CD4-positive, alpha-beta T cell treated with Interferon alpha-2 for 1 hour (primary cell): ENCODE data around the gene ETV6.

ENCODE experiments used
- DNase-seq, 2 donors: peaks; one replicate each; pipeline ENCODE4 v3.0.0-alpha.2; 2020 to 2022

Gene ETV6

DNA sequence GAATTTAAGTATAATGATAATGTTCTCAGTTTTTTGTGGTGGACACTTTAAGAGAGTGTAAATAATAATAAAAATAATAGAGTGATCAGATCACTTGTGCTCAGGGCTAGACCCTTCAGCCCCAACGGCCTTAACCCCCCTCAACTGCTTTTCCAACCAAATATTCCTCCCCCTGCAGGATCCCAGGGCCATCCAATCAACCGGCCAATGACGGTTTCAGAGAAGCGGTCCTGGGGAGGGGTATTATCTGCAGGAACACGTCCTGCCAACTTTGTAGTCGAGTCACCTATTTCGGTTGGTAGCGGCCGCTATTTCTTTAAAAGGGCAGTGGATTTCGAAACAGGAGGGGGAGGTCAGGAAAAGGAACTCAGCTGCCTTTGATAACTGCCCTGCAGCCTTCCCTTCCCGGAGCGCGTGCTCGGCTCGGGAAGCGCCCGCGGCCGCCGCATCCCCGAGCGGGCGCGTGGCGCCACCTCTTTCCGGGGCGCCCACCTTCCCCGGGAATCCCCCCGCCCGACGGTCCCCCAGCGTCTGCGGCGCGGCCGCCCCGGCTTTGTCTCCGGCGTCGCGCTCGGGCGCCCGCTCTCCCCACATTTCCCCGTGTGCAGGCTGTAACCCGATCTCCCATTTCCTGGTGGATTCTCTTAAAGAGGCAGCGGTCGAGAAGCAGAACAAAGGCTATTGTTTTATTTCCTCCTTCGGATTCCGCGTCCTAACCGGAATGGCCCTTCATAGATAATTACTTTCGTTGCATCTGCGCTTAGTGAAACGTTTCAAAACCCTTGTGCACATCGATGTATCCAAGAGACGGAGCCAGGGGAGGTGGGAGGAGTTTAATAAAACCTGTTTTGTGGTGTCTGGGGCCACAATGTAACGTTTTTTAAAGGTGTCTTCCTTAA is 711 bp upstream of the ETV6 start:
- DNase-seq, result peak; percentile 65 to 80

DNA sequence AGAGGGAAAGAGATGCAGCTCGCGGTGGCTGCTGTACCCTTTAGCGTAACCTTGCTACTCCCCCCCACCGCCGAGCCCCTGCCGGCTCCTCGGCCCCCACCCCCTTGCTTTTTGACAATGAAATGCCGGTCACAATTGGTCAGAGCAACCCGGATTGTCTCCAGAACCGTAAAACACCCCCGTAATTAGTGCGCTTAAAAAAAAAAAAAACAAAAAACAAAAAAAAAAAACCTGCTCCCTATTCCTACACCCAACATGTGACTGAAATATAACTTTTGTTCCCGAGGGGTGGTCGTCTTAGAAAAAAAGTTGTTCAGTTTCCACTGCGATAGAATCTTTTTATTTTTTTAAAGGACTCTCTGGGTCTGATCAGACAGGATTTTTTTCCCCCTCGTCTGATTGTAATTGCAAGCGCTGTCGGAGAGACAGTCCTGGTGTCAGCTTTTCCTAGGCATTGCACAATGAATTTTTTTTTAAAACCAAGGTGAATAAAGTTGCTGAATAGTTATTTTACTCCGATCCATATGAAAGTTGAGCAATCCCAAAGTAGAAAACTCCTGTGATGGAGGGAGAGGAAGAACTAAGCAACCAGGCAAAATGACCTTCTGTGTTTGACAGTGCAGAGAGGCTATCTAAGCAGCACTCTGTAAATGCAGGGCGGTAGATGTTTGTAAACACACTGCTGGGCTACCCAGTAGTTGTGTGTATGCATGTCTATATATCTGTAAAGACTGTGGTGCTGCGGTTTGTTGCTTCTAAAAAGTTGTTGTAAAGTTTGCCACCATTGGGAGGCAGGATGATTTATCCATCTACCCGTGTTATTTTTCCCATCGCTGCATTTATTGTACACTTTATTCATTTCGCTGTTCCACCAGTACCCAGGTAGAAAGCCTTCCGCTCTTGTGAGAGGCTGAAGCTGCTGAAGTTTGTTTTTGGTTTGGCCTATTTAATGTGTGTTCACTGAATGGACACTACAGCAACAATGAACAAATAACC is 1.1 kb downstream of the ETV6 start:
- DNase-seq, result peak; percentile 12 to 47

DNA sequence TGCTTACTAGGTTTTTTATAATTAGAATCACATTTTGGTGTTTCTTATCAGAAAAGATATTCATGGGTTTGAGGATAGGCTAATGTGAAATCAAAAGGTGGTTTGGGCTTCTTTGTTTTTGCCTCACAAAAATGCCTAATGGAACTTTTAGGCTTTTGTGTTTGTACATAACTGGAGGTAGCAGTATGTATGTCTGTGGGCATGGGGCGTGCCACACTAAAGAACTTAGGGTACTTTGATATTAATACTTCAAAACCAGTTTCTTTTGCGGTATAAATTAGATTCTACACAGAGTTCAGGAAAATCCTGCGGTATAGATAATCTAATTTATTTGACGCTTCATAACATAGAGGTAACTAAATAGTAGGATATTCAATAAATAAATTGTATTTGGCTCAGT is 1.9 kb downstream of the ETV6 start:
- DNase-seq, result peak in 1 of 2 donors; percentile 41

DNA sequence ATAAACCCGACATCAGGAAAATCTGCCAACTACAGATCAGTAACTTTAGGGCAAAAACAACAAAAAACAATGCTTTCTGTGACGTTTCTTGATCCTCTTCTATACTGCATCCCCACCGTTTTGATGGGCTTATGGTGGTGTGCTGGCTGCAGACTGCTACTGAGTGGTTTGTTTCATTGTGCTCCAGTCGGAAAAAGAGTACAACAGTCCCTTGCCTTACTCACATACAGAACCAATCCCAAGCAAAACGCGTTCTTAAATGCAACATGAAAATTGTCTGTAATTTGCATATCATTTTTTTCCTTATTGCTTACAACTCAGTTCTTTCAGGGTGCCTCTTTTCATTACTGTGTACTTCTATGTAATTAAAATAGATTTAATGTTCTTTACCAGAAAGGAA is 2.3 kb downstream of the ETV6 start:
- no peak for DNase-seq

DNA sequence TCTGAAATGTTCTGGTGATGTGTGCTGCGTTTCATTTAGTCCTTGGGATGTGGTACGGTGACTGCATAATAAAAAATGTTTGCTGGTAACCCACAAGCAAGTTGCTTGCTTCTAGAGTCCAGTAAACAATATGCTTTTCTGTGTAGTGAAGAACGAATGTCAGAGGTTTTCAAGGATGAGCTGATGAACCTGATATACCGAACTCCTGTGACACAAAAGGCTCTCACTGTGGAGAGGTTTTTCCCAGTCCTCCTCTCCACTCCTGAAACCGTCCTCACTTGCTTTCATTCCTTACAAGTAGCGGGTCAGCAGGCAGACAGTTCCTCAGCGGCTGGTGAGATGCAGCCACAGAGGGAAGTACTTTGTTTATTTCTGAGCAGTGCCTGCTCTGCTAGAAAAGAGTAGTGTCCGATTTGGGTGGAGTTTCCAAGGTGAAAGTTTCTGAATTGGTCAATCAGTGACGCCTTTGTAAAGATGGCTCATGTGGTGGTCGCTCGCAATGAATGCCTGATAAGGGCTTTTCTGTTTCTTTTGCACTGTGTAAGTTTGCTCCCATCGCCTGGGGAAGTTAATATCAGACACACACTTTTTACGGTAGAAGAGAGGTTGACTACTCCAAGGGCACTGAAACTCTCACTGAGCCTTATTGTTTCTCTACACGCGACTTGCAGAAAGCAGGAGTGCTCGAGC is 3.0 kb downstream of the ETV6 start:
- peak; percentile 31 to 56 for DNase-seq

DNA sequence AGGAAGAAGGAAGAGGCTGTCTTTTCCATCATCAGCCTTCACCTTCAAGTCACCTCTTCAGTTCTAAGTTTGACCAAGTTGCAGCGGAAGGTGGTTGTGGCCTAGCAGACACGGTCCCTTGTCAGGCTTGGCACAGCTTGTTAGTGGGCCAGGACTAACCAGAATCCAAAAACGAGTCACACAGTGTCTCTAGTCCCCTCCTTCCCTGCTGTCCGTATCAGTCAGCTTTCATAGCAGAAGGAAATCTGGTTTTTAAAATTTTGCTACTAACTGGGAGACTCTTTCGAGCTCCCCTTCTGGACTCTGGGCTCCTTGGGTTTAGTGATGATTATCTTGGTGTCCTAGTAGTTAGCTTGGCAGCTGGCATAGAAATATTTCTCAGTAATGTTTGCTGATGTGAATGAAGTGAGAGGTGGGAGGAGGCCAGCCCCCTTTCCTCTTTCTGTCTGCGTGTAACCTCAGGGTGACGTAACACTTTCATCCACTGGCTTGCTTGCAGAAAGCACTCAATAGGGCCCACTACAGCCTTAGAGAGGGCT is 3.8 kb downstream of the ETV6 start:
- peak; percentile 47 to 60 for DNase-seq

DNA sequence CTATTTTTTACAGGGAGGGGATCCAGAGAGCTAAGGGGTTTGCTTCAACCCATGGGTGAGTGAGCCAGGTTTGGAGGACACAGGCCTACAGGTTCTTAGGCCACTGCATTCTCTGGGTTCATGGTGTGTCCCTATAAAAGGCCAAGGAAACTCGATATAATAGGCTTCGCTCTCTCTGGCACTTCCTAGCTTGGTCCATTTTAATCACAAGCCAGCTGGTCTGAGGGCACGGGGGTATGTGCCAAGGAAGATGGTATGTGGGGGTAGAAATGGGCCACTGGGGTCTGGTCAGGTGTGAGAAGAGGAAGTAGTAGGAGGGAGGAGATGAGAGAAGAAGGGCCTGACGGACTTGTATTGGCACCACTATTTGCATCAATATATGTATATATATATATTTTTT is 4.9 kb downstream of the ETV6 start:
- no peak for DNase-seq

DNA sequence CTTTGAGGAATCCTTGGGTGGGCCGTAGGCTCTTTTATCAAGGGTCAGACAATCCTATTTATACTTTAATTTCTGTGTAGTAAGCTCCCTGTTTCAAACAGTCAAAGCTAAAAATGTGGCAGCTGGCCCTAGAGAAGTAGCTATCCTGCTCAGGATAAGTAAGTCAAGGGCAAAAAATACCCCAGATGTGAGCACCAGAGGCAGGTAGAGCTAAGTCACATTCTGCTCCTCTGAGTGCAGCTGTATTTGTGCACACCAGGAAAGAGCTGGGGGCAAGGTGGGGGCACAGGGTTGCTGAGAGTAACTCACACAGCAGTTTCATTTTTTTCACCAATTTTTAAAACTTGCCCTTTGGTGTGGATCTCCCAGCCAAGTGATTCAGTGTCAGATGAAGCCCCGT is 5.3 kb downstream of the ETV6 start:
- DNase-seq, result no peak

DNA sequence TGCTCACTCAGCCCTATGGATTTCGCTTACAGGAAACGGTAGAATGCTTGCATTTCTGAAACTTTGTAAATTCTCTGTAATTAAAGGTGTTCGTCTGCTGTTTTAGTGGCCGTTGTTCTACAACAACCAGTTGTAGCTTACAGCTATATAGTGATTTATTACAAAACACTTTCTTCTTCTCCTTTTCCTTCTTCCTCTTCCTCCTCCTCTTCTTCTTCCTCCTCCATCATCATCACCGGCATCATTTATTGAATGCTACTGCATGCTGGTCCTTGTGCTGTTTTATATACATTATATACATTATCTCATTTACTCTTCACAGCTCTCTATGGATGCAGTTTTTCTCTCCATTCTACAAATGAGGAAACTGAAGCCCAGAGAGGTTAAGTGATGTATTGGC is 6.4 kb downstream of the ETV6 start:
- DNase-seq, result no peak

DNA sequence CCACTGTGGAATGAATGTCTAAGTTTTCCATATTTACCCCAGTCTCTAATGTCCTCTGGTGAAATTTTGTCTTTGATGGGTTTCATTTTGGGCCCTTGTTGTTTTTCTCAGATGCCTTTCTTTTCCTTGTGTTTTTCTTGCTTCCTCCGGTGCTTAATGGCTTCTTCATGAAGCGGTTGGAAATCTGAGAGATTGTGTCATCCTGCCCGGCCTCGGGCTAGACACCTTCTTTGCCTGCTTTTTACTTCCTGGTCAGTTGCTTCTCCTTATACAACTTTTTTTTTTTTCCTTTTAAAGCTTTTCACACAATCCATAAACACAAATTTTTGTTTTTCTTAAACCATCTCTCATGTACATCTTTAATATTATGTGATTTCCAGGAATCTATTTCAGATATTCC is 7.1 kb downstream of the ETV6 start:
- DNase-seq, result no peak

DNA sequence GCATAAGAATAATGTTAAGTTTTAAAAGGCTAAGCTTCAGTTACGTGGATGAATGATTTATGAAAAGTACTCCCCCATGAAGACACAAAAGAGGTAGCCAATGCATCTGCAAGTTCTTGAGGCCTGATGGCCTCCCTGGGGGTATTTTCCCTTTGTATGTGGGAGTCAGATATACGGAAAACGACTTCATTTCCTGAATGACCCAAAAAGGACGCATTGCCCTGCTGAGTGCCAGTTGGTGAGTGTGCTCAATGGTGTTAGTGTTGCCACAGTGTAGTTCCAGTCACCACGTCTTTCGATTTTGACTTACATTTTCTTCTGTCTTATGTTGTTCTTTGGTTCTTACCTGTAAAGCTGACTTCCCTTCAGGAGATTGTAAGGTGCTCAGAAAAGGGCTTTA is 8.0 kb downstream of the ETV6 start:
- no peak for DNase-seq

DNA sequence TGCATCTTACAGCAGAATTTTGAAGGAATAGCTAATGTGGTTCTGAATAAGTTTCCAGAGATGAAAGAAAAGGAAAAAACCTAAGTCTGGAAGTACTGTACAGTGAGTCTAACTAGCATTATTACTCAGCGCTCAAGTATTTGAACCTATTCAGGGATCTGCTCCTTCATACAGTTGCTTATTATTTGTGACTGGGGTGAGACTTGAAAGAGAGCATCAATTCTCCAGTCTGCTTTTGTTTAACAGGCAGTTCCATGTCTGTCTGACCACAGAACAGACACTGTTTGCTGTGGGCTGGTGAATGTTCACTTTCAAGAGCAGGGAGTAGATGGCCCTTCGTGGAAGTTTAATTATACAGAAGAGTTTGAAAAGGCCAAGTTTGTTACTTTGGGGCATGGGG is 9.3 kb downstream of the ETV6 start:
- no peak for DNase-seq

DNA sequence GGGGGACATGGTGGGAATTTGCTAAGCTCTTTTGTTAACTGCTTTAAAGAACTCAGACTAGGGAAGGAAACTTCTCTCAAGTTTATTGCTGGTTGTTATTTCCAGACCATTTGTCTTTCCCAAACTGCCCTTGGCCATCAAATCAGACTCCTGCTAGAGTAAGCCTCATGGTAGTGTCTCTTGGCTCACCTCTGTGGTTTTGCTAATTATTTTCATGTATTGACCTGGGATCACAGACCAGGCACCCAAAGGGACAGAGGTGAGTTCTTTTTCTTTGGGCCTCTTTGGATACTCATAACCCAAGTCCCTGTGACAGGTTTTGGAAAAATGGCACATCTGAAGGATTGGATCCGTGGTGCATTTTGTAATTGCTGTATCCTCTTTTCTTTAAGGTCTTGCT is 11.2 kb downstream of the ETV6 start:
- no peak for DNase-seq

DNA sequence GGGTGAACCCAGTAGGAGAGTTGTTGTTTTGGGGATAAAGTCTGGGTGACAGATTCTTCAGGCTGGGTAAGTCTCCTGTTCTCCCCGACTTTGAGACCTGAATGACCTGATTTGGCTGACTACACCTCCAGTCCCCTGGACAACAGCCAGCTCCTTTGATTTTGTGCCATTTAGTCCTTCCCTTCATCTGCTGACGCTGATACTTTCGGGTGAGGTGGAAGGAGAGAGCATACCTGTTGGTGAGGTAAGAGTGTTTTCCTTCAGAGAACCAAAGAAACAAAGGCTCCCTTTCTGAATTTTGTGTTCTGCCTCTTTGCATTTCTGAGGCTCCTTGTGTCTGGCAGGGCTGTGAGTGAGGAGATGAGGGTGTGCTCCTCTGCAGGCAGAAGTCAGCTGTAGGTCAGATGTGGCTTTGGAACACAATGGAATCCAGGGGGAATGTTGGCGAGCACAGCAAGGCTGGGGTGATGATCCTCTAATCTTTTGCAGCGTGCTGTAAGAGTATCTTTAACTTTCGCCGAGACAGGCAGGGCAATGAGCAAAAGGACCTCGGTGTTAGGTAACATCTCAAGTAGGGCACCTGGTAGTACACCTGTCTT is 12.1 kb downstream of the ETV6 start:
- DNase-seq, result no peak

DNA sequence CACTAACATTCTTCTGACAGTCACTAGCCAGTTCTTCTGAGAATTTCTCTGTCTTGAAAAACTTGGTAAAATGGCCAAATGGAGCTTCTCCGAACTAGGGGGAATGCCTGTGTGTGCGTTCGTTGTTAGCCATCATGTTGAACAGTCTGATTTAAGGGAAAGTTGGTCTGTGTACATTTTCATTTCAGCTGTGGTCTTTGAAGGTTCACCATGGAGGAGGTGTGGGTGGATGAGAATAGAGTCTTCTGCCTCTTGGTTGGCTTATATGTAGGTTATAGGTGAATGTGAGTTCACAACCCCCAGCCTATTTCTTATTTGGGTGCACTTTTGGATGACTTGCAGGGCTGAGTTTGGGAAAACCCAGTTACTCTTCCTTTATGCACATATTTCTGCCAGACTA is 12.9 kb downstream of the ETV6 start:
- no peak for DNase-seq

DNA sequence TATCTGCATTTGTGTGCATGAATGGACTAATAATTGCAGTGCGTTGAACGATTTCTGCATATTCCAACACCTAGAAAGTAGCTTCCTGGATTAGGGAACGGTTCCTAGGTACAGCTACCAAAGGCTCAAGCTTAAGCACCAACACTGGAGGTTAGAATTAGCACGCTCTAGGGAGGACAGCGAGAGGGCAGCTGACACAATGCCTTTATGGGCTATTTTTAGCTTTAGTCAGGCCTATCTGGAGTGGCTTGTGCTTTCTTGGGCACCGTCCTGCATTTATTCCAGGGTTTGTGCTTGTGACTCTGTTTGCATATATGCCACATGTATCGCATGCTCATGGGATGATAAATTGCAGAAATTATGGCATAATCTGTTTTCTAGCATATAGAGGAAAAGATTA is 13.7 kb downstream of the ETV6 start:
- DNase-seq, result no peak

DNA sequence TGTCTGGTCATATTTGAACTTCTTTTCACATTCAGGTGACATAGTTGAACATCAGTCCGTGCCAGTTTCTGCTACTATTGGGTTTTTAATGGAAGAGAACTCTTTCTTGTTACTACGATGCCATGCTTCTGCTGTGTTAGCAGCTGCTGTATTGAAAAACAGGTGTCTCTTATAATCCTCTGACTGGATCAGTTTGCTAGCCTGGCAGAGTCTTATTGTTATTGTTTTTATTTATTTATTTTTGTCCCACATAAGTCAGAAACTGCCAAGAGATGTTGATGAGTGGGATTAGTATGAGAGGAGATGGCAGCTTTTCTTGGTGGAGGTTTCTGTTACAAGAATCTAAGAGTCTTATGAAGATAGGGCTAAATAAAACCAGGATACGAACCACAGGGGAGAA is 14.6 kb downstream of the ETV6 start:
- no peak for DNase-seq

DNA sequence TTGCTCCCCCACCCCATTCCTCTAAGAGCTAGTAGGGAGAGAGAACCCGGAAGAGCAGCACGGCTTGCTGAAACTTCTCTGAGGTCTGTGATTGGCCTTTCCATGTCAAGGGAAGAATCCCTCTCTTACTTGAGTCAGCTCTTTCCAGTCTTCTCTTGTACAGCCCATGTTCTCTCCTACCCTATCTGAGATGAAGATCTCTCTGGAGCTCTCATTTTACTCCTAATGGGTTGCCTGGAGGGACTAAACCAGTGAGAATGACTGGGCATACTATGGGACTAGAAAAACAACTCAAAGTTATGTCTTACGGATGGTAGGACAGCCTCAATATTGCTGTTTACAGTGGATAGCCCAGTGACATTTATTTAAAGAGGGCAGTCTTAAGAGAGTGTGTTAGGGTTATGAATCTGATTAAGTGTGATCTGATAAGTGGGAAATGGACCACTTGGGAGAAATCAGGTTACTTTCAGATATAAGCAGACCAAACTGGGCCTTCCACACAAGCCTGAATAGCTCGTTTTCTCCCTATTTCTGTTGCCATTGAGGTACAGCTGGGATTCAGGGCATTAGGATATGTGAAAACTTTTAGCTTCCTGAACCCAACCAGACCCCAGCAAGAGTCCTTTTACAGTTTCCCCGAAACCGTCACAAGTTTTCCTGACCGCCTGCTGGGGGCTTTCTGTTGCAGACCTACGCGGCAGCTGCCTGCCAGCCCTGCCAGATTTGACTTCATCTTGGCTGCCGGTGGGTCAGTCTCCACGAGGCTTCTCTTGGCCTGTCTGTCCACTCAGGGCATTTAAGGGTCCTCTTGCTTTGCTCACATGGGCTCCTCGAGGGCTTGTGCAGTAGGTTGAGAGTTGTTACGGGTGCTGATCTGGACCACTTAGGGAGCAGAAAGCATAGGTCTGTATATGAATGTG is 16.9 kb downstream of the ETV6 start:
- DNase-seq, result no peak

DNA sequence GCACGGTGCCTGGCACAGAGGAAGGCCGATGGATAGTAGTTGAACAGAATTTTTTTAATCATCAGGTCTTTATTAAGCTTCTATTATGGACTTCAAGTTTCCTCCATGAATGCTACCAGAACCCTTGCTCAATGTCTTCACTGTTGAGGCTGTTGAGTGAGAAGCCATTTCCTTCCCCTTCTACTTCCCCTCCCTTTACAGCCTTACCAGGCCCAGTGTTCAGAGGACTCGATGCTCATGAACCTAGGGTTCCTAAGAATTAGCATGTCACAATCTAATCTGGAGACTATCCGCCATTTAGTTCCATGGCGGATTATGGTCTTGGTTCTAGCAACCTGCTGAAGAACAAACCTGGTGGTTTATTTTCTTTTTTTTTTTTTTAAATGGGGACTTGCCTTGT is 17.7 kb downstream of the ETV6 start:
- peak in 1 of 2 donors; percentile 20 for DNase-seq

DNA sequence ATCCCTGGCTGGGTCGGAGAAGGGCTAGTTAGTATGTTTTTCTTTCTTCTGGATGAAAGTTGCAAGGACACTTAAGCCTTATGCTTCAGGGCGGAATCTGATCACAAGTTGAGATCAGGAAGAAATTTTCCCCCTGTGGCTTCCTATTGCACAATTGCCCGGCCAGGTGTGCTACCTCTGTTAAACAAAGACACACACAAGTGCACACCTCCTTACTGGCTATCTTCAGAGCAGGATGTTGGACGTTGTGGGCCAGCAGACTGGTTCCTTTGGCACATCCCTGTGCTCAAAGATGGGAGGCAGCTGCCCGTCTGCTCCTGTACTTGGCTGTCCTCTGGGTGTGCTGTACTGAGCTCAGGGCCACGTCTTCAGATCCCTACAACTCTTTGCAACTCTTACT is 19.1 kb downstream of the ETV6 start:
- no peak for DNase-seq

DNA sequence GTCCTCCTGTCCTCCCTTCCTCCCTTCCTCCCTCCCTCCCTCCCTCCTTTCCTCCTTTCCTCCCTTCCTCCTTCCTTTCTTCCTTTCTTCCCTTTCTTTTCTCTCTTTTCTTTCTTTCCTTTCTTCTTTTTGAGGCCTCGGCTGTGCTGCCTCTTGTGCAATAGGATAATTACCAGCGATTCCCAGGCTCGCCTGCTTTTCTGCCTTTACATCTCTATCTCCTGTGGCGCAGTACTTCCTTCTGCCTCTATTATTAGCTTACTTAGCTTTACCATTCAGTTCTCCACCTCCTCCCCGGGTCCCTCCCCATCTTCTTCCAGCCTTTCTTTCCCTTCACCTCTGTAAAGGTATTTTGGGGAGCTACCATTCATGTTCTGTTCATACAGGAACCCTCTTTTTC is 19.9 kb downstream of the ETV6 start:
- no peak for DNase-seq
